Stimulated activated naive CD8-positive, alpha-beta T cell treated with anti-CD3 and anti-CD28 coated beads, Interleukin-15, Interleukin-2, amounts not matched to agents 100 U/mL and 50 U/mL, for 24 hours (primary cell): Measurements from ENCODE around the gene RCVRN.
"Not testable (repeated sequence)": the region's sequence is repeated elsewhere in the genome, so short reads cannot be mapped to it uniquely, and the experiment has no call there.

Experiments used
- ATAC-seq: fragments of 150-1000 bp; cut with Tn5 transposase; one replicate; pipeline ENCODE4 v1.10.0; 2021
- DNase-seq: peaks from one replicate; pipeline ENCODE4 v3.0.0; 2021

The RCVRN gene

DNA sequence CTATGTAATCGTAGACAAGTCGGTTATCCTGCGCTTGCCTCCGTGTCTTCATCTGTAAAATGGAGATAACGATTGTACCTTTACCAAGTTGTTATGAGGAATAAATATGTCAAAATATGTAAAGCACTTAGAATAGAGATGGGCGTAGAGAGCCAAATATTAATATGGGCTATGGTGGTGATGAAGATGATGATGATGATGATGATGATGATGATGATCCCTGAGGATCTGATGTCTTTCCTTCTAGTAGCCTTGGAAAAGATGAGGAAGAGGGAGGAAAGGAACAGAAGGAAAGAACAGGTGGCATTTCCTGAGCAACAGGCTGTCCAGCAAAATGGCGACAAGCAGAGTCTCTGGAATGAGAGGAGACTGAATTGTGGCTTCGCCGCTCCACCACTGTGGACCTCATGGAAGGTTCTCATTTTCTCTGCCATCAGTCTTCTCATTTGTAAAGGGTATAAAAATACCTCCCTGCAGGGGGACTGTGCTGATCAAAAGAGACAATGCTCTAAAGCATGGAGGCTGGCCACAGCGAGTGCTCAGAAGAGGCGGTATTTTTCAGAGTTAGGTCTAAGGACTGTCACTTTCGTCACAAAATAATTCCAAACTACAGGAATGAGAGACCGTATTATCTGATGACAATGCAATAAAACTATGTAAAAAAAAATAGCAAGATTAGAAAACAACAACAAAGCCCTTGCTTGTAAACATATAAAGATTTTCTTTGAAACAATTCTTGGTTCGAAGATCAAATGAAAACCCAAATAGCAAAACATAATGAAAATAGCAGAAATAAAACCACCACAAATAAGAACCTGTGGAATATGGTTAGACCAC lies 17.2 kb upstream of the RCVRN start:
- ATAC-seq (no peak), DNase-seq (no peak)

DNA sequence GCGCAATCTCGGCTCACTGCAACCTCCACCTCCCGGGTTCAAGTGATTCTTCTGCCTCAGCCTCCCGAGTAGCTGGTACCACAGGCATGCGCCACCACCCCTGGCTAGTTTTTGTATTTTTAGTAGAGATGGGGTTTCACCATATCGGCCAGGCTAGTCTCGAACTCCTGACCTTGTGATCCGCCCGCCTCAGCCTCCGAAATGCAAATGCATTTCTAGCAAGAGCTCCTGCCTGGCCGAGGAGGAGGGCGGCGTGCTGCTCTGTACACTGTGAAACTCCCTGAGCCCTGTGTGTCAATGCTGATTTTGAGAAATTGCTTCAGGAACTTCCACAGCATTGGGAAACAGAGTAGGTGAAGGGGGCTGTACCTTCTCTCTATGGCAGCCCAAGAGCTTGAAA lies 16.1 kb upstream of the RCVRN start:
- not testable (repeated sequence) for DNase-seq, ATAC-seq

DNA sequence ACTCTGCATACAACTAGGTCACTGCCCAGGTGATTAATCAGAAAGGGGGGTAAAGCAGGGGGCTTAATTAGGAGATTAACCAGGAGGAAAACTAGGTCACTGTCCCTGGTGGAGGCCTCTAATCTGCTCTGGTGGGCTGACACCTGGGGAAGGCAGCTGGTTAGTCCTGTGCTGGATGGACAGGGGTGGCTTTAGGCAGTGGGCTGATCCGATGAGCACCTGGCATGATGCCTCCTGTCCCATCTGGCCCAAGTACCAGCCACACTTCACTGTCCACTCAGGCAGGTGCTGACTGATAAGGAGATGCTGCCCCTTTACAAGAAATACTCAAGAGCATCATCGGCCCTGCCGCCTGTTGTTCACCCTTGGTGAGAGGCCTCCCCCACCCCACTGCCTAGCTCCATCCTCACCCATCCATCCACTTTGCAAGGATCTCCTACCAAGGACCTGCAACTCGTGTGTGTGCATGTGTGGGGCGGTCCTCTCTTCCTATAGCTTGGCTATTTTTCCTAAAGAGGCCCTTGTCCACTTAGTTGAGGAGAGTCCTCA lies 13.8 kb upstream of the RCVRN start:
- ATAC-seq: no peak
- no peak for DNase-seq

- ATAC-seq (no peak), DNase-seq (no peak)
Measured at GRCh38 chr17:9918352-9918751, 13.3 kb upstream of the RCVRN start.

- no peak for ATAC-seq
- DNase-seq: no peak
Measured at GRCh38 chr17:9917801-9918200, 12.7 kb upstream of the RCVRN start.

DNA sequence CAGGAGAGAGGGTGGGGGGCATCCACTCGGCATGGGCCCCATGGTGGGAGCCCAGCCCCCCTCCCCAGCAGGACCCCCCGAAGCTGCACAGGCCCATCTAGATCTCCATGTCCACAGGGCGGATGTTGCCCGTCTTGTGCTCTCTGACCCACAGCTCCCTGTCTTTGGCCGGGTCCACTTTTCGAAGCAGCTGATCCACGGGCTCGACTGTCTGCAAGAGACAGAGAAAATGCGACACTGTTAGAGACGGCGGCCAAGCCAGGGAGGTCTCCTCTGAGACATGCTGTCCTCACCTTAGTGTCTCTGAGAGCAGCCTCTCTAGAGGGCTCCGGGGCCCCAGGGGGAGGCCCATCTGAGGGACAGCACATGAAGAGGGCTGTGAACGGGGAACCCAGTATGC lies 12.1 kb upstream of the RCVRN start:
- ATAC-seq (no peak), DNase-seq (no peak)

- no peak for ATAC-seq
- DNase-seq: no peak
Measured at GRCh38 chr17:9916108-9916507, 11.0 kb upstream of the RCVRN start.

- no peak for ATAC-seq
- DNase-seq: no peak
Measured at GRCh38 chr17:9913476-9913875, 8.4 kb upstream of the RCVRN start.

DNA sequence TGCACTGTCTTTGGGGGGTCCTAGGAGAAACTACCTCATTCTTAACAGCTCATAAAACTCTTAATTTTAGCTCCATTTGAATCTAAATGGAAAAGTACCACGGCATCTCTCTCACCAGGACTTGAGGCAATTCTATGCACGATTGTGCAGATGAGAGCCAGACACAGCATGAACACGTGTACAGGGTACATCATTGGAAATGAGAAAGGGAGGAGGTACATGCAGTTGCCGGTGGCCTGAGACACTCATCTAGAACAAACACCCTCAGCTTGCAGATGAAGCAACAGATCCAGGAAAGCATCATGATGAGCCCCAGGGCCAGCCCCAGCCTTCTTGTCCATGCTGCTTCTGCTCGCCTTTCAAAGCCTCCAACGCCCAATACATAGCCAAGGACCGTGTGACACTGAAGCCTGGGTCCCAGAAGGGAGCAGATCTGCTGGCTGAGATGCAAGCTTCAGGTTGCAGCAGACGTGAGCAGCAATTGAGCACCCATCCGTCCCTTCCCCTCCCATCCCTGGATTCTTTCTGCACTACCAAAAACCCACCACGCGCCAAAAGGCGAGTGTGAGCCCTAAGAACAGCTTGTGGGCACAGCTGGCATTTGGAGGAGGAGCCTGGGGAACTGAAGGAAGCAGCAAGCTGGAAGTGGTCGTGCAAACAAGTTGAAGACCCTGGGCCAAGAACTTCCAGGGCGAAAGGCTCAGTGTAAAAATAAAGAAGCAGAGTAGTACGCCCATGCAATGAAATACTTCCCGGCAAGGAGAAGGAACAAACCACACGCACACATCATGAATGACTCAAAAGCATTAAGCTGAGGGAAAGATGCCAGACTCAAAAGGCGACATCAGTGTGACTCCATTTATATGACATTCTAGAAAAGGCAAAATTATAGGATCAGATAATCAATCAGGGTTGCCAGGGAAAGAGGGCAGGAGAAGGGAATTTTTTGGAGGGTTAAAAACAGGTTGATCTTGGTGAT lies 7.3 kb upstream of the RCVRN start:
- DNase-seq: no peak
- no peak for ATAC-seq

- ATAC-seq: no peak
Measured at GRCh38 chr17:9911089-9911488, 6.0 kb upstream of the RCVRN start.

GRCh38 chr17:9908649-9909042 lies 3.6 kb upstream of the RCVRN start:
- DNase-seq (no peak), ATAC-seq (no peak)

More at GRCh38 chr17:9911089-9911488, 6.0 kb upstream of the RCVRN start:
- no peak for DNase-seq

DNA sequence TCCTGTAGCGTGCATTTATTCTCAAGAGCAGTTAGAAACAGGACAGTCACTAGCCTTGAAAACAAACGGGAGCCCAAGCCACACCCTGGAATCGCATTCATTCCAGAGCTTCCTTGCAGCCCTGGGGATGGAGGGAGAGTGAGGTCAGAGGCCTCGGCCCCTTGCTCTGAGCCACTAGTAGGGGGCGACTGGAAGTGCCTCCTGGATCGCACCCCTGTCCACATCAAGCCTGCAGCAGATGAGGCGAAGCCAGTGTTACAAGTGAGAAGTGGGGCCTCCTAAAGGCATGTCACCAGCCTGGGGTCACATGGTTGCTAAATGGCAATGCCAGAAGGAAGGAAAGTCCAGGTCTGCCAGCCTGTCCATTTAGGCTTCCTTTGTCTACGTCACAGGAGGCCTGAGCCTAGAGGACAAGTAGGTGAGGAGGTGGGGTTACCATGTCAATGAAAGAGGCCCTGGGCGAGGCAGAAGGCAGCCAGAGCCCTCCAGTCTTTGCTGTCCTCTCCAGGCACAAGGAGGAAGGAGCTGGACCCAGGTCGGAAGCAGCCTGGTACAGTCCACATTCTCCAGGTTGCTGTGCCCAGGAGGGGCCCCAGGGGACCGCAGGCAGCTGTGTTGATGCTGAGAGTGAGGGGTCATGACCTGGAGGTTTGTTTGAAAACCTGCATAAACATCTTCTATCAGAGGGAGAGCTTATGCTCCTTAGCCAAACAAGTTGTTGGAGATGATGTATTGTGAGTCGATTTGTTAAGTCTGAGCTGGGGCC lies 3.0 kb upstream of the RCVRN start:
- ATAC-seq: no peak
- DNase-seq: no peak

- no peak for DNase-seq
- no peak for ATAC-seq
Measured at GRCh38 chr17:9907131-9907530, 2.1 kb upstream of the RCVRN start.

- DNase-seq: no peak
- ATAC-seq: no peak
Measured at GRCh38 chr17:9906616-9907015, 1.5 kb upstream of the RCVRN start.

DNA sequence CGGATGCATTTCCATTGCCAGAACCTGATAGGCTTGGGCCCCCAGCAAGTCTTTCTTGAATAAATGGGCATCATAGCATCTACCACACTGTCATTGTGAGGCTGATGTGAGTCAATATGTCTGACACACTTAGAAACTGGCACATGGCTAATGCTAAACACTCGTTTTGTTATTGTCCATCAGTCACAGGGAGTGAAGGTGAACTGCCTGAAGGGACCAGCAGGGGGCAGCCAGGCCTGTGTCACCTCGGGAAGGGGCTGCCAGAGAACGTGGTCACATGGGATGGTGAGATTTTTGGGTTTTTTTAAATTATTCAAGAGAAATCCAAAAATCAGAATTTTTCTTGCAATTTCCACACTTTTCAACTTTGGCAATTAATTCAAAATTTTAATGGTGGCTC lies 831 bp upstream of the RCVRN start:
- ATAC-seq (no peak), DNase-seq (peak; percentile 40)

DNA sequence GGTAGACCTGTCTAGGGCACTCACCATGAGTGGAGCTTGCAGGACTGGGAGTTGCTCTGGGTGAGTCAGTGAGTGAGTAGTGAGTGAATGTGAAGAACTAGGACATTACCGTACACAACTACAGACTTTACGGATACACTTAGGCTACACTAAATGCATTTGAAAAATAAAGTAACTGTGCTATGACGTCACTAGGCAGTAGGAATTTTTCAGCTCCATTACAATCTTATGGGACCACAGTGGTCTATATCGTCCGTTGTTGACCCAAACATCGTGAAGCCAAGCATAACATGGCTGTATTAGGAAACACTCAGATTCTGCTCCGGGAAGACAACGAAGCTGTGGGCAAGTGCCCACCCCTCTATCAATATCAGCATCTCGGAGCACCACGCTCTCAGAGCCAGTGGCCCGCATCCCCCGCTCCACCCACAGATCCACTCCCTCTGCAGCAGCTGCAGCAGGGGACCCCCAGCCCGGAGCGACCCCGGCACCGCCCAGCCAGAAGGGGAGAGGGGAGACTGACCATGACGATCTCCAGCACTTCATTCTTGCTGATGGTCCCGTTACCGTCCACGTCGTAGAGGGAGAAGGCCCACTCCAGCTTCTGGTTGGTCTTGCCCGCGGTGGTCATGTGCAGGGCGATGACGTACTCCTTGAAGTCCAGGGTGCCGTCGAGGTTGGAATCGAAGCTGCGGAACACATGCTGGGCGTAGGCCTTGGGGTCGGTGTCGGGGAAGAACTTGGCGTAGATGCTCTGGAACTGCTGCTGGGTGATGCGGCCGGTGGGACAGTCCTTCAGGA lies 594 bp downstream of the RCVRN start:
- DNase-seq (no peak), ATAC-seq (no peak)

DNA sequence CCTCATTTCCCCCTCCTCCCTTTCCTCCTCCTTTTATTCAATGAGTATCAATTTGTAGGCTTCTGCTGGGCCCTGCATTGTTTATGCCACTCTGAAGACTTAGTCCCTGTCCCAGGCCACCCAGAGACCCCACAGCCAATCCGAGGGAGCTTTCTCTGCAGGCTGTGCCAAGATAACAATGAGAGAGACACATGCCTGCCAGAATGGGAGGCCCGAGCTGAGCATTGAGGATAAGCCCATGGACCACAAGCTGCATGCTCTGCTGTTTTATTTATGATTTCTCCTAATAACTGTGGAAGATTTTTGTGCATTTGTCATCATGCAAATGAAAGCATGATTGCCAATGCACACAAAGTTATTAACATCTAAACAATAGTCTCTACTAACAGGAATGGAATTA lies 3.0 kb downstream of the RCVRN start:
- ATAC-seq: no peak
- DNase-seq: no peak

DNA sequence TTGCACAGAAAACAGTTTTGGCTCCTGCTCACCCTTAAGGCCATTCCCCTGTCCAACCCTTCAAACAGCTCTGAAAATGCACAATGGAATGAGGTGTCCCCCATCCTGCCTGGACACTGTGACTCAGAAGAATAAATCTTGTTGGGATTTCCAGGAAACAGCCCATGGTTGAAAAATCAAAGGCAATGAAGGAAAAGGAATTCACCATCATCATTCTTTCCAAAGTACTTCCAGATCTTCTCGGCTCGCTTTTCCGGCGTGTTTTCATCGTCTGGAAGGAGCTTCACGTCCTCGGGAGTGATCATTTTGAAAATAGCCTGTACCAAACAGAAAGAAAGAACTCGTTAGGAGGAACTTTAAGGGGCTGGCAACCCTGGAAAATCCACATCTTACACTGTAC lies 4.3 kb downstream of the RCVRN start:
- ATAC-seq (no peak), DNase-seq (no peak)

- ATAC-seq: no peak
- DNase-seq: no peak
Measured at GRCh38 chr17:9900044-9900594, 5.0 kb downstream of the RCVRN start.

DNA sequence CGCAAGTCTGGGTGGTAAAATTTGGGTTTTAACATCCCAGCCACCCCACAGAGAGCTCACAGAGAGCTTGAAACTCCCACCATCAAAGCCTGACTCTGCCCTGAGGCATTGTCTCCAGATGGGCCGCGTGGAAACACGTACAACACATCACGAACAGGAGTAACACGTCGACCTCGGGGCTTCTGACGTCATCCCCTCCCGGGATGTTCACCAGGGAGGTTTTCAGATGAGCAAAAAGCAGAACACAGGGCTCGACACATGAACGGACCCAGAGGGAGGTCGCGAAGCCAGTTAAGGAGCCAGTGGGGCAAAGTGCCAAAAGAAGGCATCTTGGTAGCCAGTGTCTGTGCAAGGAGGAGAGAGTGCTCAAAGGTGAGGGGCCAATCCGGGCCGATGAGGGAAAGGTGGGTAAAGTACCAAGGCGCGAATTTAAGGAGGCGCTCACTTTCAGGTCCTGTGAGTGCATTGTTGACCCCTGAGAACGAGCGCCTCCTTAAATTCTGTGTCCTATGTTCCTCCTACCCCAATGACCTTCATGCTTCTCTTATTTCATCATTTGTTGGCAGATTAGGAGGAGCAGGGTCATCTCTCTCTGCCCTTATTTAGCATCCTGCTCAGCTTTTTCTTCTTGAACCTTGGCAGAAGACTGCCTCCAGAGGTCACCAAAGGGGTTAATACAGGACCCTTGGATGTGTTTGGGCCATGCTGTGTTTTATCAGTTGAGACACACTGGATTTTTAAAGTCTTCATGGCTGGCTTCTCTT lies 5.6 kb downstream of the RCVRN start:
- ATAC-seq (no peak), DNase-seq (no peak)
